Spleen (tissue), 7 donors: ENCODE results near the gene CD93.

Experiments used
- POLR2A ChIP-seq, 3 donors: fragments of 450-650 bp; IDR thresholded peaks; one replicate each; pipeline ENCODE4 v1.5.1; 2017; ENCODE audit warnings: antibody characterized with exemption in 3 of 3, mild to moderate bottlenecking in 1 of 3
- POLR2AphosphoS5 ChIP-seq, 3 donors: sonication (generic); formaldehyde crosslinking; IDR thresholded peaks; one replicate each; pipeline ENCODE4 v1.5.1; 2017; ENCODE audit warnings: antibody characterized with exemption in 3 of 3
- TF ChIP-seq, protein P1 (sequence below), 11 experiments: fragments of 200-600 bp in 7 of 11; fragments of 450-650 bp in 4 of 11; sonication (generic) in 4 of 11; IDR thresholded peaks in 8 of 11; conservative IDR thresholded peaks in 3 of 11; 1 replicate in 7 of 11; 2 replicates in 4 of 11; pipeline versions ENCODE4 v1.4.0 to v1.8.0; 2016 to 2021; ENCODE audit warnings: antibody characterized with exemption in 11 of 11, inconsistent platforms in 4 of 11, mild to moderate bottlenecking in 1 of 11
- donor health status: DM: no; HTN: no; CAD: no; lungs with moderate emphysema.
- donor health status: DM: no; HTN: no; CAD: no.
- donor health status: DM: no; HTN: no; CAD: no.

DNA sequence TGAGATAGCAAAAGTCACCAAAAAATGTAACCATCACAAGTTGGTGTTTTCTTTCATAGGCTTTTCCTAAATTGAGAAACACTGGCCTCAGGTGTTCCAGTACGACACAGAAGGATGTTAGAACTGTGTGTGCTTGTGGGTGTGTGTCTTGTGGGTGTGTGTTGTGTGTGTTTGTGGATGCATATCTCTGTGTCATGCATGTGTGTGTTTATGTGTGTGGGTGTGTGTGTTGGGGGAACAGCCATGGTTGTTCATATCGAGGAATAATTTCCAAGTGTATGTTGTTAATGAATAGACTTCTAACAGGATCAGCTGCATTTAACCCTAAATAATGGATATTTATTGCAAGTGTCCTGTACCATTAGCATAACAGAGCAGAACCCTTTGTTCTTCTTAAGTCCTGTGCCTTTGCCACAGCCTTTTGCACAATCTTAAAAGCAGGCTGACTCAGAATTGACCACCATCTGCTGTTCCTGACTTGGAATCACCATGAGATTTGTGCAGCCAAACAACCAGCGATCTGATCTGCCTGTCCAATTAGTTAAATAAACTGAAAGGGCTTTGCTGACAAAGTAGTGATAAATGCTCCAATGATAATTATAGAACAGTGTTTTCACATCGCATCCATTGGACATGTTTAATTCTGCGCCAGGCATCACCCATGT lies 7.6 kb downstream of the CD93 start:
- TF ChIP-seq, protein P1, sequence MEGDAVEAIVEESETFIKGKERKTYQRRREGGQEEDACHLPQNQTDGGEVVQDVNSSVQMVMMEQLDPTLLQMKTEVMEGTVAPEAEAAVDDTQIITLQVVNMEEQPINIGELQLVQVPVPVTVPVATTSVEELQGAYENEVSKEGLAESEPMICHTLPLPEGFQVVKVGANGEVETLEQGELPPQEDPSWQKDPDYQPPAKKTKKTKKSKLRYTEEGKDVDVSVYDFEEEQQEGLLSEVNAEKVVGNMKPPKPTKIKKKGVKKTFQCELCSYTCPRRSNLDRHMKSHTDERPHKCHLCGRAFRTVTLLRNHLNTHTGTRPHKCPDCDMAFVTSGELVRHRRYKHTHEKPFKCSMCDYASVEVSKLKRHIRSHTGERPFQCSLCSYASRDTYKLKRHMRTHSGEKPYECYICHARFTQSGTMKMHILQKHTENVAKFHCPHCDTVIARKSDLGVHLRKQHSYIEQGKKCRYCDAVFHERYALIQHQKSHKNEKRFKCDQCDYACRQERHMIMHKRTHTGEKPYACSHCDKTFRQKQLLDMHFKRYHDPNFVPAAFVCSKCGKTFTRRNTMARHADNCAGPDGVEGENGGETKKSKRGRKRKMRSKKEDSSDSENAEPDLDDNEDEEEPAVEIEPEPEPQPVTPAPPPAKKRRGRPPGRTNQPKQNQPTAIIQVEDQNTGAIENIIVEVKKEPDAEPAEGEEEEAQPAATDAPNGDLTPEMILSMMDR (IDR thresholded peaks at IDR 0.05 in 8 of 11, conservative IDR thresholded peaks at IDR 0.05 in 3 of 11), result no peak
- no peak for TF ChIP-seq POLR2AphosphoS5 (IDR thresholded peaks at IDR 0.05)
- TF ChIP-seq POLR2A (IDR thresholded peaks at IDR 0.05), result no peak
